WTC11 (cell line): ENCODE measurements around the gene PRPF40B.
"Not testable (repeated sequence)": the region's sequence is repeated elsewhere in the genome, so short reads cannot be mapped to it uniquely, and the experiment has no call there.

Experiments
- SP1 ChIP-seq: sonication (generic); formaldehyde crosslinking; conservative IDR thresholded peaks from 2 replicates; pipeline ENCODE4 v1.8.1; 2022; ENCODE audit warnings: missing genetic modification reagents
- TF ChIP-seq, protein P1 (sequence below): sonication (generic); formaldehyde crosslinking; IDR thresholded peaks from 2 replicates; pipeline ENCODE4 v1.8.1; 2023; ENCODE audit warnings: mild to moderate bottlenecking, missing genetic modification reagents, moderate library complexity
- TF ChIP-seq, protein P2 (sequence below): sonication (generic); formaldehyde crosslinking; IDR thresholded peaks from 2 replicates; pipeline ENCODE4 v1.8.1; 2022; ENCODE audit warnings: low read depth, missing genetic modification reagents, borderline replicate concordance

DNA sequence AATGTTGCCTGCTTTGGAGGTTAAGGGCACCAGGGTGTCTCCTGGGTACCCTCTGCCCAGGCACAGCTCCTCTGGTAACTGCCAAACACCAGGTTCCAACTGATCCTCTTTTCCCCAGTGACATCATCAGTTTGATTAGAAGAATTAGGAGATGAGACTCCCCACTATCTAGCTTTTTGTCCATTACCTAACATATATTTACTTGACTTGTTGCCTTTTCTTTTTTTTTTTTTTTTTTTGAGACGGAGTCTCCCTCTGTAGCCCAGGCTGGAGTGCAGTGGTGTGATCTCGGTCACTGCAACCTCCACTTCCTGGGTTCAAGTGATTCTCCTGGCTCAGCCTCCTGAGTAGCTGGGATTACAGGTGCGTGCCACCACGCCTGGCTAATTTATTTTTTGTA is 17.8 kb upstream of the PRPF40B start, which contains the start of gene FAM186B:
- TF ChIP-seq, protein P1, sequence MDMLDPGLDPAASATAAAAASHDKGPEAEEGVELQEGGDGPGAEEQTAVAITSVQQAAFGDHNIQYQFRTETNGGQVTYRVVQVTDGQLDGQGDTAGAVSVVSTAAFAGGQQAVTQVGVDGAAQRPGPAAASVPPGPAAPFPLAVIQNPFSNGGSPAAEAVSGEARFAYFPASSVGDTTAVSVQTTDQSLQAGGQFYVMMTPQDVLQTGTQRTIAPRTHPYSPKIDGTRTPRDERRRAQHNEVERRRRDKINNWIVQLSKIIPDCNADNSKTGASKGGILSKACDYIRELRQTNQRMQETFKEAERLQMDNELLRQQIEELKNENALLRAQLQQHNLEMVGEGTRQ (CRISPR knock-in tag) = not testable (repeated sequence)
- TF ChIP-seq, protein P2, sequence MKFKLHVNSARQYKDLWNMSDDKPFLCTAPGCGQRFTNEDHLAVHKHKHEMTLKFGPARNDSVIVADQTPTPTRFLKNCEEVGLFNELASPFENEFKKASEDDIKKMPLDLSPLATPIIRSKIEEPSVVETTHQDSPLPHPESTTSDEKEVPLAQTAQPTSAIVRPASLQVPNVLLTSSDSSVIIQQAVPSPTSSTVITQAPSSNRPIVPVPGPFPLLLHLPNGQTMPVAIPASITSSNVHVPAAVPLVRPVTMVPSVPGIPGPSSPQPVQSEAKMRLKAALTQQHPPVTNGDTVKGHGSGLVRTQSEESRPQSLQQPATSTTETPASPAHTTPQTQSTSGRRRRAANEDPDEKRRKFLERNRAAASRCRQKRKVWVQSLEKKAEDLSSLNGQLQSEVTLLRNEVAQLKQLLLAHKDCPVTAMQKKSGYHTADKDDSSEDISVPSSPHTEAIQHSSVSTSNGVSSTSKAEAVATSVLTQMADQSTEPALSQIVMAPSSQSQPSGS = not testable (repeated sequence)
- TF ChIP-seq SP1 = not testable (repeated sequence)
